ENCODE results near the gene H2AZ2.
"Not testable (repeated sequence)": the region's sequence is repeated elsewhere in the genome, so short reads cannot be mapped to it uniquely, and the experiment has no call there.

Gene H2AZ2

DNA sequence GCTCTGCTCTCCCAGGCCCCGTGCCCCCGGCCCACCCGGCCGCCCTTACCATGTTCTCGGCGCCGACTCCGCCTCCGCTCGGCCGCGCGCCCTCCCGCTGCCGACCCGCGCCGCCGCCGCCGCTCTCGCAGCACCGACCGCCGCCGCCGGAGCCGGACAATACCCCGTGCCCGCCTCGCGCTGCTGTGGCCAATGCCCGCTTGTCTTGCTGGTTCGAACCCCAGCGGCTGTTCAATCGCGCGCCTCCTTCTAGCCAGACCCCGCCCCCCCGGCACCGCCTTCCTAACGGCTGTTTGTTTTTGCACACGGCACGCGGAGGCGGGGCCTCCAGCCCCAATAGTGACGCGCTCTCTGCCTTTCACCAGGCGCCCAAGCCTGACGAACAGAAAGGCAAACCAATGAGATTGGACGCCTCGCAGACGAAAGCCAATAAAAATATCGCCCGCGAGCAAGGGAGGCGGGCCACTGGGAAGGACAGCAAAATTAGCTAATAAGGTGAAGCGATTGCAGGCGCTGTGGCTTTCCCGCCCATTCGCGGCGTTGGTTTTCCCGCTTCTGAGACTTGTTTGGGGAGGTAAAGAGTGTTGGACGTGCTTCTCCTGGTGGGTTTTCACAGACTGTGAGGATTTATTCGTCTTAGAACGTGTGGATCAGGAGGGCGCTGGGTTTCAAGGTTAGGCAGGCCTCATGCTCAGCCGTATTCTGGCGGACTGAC, at the start of gene H2AZ2:
TSS of gene H2AZ2 (minus strand) at position 168 of the 715 bp plus-strand sequence. CDS start at position 52, 116 bp downstream.
- peak; percentile 98 for FAIRE-seq

DNA sequence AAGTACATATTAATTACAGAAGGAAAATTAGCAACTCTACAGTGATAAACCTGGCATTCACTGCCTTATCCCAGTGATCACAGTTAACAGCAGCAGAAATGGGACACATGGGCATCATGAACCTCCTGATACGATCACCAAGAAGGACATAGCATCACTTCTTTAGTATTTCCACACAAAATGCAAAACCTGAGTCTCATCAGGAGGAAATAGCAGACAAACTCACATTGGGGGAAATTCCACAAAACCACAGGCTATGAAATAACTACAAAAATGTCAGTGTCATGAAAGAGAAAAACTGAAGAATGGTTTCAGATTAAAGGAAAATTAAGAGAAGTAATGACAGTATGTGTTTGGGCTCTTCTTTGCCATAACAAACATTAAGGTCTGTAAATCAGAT, 49.4 kb upstream of the H2AZ2 start:
- no peak for FAIRE-seq

DNA sequence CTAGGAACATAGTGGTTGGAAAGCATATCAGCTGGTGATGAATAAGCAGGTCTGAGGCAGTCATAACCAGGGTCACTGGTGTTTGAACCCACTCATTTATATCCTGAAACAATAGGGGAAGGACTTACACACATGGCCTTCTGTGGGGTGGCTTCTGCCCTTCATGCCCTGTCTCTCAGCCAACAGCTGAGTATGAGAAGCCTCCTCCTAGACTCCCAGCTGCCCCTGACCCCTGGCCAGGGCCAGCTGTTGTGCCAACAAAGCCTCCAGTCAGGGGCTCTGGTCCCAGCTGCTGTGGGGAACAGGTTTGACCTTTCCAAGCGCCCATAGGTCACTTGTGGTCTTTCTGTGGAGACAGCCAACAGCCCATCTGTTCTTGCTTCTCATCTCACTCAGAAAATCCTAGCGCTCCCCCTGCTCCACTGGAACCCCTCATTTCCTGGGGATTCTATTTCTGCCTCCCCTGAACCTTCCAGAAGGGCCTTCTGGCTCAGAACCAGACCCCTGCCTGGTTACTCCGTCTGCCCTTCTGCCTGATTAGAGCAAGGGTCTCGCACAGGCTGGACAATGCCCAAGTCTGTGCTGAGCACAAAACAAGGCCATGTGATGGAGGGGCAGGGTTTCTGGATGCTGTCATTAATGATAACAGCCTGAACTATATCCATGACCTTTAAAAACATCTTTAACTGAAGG, 47.1 kb upstream of the H2AZ2 start:
- FAIRE-seq = no peak

DNA sequence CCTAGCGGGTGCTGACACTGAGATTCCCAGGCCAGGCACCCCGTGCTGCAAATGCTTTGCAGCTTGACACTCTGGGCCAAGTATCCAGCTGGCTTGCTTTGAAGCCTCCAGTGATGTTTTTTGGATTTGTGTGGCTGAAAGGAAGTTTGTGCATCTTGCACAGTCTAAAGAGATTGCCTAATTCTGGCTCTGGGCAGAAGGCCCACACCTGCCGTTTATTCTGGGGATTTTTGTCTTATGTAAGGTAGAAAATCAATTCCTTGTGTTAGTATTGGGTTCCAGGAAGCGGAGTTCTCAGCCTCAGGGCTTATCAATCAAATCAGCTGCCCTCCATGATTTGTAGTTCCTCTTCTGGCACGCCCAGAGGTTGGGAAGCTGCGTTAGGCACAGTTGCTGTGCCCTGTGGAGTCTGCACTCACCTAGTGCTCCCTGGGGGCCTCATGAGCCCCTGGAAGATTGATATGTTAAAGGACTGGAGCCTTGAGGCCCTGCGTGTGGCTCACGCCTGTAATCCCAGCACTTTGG, 45.9 kb upstream of the H2AZ2 start:
- FAIRE-seq = no peak

DNA sequence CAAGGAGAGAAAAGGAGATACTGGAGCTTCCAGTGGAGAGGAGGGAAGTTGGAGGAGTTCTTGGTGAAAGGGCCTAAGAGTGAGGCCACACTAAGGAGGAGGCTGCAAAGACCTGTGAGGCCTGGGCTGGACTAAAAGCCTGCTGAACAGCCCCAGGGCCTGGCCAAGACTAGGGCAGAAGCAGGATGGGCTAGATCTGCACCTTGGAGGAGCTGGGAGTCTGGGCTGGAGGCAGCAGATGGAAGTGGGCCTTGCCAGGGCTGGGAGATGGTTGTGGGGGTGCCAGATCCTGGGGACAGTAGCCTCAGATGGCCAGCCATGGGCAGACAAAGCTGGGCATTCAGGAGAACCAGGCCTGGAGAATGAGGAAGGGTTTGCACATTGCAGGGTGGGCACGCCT, 43.9 kb upstream of the H2AZ2 start:
- no peak for FAIRE-seq

DNA sequence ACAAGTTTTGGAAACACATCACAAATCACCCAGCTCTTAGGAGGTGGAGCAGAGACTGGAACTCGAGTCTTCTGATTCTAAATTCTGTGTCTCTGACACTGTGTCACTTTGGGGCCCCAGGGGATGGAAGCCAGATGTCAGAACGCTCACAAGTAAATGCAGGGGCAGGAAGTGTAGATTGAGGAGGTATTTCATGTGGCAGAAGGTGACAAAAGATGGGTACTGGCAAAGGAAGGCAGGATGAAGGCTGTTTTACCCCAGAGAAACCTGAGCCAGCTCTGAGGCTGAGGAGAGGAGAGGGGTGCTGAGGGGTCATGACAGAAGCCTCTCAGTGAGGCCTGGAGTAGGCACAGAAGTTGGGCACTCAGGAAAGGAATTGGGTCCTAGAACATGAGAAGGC, 43.5 kb upstream of the H2AZ2 start:
- FAIRE-seq = no peak

DNA sequence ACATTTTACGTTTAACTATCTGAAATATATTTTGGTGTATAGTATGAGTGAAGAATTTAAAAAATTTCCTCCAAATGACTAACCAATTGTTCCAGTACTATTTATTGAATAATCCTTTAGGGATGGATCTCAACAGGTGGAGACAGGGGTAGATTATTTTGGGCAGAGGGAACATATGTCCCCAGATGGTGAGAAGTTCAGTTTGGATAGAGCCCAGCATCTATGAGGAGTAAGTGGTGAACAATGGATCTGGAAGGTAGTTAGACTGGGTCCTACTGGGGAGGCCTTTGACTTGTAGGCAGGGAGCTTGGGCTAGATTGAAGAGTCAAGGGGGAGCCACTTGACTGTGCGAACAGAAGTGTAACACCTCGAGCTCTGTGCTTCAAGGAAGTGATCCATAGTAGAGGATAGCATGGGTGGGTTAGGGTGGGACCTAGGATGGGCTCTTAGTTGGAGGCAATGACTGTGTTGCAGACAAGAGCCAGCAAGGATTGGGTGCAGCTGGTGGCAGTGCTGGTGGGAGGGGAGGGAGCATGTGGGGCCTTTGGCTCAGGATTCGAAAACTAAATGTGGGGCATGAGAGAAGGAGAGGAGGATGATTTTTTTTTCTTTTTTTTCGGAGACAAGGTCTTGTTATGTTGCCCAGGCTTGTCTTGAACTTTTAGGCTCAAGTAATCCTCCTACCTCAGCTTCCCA, 41.3 kb upstream of the H2AZ2 start:
- FAIRE-seq = no peak

DNA sequence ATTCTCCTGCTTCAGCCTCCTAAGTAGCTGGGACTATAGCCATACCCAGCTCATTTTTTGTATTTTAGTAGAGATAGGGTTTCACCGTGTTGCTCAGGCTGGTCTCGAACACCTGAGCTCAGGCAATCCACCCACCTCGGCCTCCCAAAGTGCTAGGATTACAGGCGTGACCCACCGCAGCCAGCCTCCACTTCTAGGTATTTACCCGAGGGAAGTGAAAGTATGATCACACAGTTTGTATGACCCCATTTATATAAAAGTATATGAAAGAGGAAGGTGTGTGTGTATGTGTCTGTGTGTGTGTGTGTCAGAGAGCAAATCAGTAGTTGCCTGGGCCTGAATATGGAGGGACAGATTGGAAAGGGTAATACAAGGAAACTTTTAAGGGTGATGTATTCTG, 39.4 kb upstream of the H2AZ2 start:
- FAIRE-seq = no peak

DNA sequence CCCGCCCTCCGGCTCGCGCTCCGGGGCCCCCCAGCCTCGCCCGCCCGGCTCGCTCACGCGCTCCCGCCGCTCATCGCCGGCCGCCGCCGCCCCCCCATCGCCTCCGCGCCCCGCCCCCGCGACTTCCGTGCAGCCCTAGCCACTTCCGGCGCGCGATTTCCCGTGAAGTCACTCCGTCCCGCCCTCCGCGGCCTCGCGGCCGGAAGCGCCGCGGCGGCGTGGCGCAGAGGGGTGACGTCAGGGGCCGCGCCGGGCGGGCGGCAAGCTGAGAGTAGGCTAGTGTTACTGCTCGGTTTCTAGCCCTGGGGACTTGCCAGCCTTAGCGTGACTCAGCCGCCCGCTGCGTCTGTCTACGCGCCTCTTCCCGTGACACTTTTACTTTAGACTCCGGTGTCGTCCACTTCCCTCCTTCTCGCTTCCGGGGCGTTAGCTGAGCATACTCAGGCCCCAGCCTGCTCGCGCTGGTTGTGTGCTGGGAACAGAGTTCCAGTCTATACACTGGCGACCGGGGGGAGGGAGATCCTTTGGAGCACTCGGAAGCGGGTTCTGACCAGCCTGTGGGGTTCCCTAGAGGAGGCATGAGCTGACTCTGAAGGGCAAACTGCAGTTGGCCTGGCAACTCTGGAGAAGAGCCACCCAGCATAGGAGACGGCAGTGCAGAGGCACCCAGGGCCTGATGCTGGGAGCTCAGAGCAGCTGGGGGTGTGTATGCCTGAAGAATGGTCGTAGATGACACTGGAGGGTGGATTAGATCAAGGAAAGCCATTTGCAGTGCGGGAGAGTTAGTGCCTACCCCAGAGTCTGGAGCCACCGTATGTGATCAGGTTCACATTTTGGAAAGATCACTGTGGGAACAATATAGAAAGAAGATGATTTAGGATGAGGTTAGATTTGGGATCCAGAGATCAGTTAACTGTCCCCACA, 37.8 kb upstream of the H2AZ2 start, which contains the start of gene PURB:
TSS of gene PURB (minus strand) at position 137 of the 924 bp plus-strand sequence. CDS start 182 bp downstream, outside the sequence.
- no peak for FAIRE-seq

DNA sequence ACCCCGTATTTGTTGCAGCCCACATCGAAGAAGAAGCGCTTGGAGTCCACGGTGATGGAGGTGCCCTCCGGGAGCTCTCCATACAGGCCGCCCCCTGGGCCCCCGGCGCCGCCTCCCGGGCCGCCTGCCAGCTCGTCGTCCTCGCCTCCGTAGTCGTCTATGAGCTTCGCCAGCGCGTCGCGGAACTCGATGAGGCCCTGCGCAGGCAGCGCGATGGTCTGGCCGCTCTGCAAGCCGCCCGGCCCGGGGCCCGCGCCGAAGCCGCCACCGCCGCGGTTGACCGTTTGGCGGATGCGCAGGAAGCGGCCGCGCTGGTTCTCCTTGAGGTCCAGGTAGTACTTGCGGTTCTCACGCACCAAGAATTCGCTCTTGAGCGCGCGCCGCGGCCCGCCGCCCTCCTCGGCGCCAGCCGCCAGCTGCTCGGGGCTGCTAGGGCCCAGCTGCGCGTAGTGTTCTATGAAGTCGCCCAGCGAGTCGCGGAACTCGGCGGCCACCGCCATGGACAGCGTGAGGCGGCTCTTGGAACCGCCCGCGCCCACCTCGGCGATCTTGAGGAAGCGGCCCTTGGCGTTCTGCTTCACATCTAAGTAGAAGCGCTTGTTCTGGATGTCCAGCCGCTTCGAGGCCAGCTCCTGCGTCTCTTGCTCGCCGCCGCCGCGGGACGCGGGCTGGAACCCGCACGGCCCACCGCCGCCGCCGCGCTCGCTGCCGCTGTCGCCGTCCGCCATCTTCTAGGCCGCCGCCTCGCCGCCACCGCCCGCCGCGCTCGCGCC, 36.9 kb upstream of the H2AZ2 start:
- no peak for FAIRE-seq

DNA sequence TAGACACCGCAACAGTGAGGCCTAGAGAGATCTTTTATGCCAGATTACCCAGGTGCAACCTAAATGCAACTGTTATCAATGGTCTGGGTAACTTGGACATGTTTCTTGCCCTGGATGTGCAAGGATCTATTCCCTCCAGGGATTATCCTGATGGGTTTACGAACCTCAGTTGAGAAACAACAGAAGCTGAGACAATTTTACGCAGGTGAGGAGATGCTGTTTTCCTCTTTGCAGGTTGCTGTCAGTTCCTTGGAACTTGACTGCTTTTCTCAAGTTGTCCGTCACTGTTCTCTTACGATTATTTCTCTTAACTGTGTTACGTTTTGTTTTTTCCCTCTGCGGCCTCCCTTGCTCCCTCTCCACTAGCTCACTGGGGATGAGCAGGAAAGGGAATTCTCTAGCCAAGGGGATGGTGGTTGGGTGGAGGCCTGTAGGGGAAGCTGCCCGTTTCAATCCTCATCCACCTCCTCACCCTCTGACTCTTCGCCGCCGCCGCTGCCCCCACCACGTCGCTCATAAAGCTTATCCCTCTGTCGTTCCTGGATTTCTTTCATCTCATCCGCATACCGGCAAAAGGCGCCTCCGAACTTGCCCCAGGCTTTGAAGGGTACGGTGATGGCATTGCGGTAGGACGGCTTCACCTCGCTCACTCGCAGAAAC, 36.2 kb upstream of the H2AZ2 start:
- no peak for FAIRE-seq

DNA sequence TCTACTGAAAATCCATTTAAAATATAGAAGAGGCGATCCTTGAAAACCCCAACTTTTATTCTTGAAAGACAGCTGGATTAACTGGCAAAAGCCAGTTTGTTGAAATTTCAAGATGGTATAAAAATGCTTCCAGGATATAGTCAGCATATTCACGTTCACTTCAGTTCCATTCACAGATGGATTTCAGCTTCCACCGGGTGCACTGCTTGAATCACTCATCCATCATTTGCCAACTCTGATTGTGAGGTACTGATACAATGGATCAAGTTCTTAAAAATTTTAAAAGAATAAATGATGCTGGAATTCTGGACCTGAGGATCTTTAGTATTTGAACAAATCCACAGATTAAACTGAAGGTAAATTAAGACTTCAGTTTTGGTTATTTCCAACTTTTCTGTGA, 35.0 kb upstream of the H2AZ2 start:
- no peak for FAIRE-seq

DNA sequence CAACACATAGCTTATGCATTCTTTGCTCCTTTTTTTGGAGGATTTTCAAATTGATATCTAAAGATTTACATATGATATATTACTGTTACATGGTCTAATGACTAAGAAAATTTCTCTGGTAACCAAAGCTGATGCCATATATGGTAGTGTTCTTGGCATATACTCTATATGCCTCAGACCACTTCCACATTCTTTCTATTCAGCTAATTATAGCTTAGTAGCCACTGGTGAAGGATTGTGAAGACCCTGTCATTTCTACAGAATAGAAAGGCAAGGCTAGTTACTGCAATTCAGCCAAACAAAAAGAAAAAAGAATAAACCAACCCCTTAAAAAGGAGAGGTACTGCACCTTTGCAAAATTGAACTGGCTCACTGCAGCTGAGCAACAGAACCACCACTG, 33.7 kb upstream of the H2AZ2 start:
- peak; percentile 63 for FAIRE-seq

DNA sequence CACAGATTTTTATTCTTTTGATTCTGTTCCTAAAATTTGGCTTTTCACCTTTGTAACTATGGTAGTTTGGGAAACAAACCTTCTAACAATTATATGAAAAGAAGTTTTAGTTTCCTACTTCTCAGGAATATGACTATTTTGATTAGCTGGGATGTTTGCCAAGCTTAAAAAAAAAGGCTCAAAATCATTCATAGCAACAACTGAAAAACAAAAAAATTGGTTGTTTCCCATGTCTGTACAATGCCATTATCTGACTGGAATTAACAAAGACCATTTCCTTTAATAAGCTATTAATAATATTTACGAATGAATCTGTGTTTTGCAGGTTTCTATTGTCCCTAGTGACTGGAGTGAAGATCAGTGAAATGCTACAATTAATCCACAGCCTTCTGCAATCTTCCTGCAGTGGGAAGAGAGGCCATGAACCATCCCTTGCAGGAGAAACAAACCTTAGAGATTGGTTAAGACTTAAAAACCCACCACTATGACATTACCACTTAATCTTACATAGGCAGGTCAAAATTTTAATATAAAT, 33.2 kb upstream of the H2AZ2 start:
- FAIRE-seq = no peak

DNA sequence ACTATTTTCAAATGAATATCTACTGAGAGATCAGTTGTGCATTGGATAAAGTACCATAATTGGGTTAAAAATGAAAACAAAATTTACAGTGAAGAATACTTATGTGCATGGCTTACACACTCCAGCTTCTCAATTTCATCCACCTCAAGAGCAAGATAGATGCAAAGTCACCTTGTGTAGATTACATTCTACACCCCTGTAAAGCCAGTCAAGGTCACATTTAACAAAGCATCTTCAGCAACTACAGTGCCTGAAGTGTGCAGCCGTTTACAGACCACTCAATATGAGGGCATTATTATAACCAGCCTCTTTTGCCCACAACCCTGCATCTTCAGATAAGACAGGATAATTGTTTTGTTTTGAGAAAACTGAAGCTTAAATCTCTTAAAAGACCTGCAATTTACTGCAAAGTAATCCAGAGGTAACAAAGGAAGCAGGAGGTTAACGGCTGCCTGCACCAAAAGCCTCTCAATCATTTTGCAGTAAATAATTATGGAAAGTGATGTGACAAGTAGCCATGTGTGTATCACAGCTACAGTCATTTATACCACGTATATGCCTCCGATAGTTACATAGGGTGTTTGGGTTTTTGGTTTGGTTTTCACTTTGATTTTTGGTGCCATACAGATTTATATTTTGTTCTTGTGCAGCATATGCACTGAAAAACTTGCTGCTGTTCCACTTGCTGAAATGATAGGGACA, 32.6 kb upstream of the H2AZ2 start:
- no peak for FAIRE-seq

DNA sequence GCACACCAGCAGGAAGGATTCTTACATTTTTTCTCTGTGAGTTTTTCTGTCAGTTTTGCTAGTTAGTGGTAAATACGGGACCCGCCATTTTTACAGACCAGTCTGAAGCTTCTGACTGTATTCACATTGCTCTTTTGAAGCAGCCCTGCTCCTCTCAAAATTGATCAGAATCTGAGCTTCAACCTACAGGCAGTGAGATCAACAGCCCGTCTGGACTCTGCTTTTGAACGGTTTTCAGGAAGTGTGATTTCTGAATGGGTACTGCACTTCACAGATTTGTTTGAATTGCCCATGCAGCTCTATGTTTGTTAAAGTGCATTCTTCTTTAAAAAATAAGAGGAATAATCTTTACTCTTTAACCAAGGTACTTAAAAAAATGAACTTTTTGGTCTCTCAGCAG, 28.5 kb upstream of the H2AZ2 start:
- no peak for FAIRE-seq

DNA sequence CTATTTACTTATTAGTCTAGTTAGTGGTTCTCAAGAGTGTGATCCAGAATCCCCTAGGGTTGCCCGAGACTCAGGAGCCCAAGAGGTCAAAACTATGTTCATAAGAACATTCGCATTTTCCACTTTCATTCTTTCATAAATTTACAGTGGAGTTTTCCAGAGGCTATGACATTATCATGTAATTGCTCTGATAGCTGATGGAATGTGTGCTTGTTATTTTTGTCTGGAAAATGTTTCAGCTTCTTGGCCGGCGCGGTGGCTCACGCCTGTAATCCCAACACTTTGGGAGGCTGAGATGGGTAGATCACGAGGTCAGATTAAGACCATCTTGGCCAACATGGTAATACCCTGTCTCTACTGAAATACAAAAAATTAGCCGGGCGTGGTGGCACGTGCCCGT, 27.4 kb upstream of the H2AZ2 start:
- FAIRE-seq = no peak

DNA sequence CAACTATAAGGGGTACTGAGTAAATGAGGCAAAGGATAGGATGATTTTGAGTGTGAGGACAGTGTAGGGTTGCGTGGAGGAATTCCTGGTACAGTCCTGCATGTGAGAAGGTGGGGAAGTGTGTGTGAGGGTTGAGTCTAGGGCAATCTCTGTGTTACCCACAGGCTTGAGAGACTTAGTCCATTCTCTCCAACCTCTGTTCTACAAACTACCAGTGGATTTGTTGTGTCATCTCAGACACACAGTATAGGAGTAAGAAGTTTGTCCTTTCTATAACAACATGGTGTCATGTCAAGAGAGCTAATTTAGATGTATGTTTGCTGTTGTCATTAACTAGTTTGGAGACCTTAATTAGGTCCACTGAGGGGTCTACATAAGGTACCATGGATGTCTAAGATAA, 24.9 kb upstream of the H2AZ2 start:
- no peak for FAIRE-seq

DNA sequence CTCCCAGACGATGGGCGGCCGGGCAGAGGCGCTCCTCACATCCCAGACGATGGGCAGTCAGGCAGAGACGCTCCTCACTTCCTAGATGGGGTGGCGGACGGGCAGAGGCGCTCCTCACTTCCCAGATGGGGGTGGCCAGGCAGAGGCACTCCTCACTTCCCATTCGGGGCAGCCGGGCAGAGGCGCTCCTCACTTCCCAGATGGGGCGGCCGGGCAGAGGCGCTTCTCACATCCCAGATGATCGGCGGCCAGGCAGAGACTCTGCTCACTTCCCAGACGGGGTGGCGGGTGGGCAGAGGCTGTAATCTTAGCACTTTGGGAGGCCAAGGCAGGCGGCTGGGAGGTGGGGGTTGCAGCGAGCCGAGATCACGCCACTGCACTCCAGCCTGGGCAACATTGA, 24.0 kb upstream of the H2AZ2 start:
- FAIRE-seq = not testable (repeated sequence)

DNA sequence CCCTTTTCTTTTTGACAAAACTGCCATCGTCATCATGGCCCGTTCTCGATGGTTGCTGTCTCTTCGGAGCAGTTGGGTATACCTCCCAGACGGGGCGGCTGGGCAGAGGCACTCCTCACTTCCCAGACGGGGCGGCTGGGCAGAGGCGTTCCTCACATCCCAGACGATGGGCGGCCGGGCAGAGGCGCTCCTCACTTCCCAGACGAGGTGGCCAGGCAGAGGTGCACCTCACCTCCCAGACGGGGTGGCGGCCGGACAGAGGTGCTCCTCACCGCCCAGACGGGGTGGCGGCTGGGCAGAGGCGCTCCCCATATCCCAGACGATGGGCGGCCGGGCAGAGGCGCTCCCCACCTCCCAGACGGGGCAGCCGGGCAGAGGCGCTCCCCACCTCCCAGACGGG, 22.9 kb upstream of the H2AZ2 start:
- not testable (repeated sequence) for FAIRE-seq

Data from A204.1 (cell line).